Neural progenitor cell (in vitro differentiated cells): ENCODE results near the gene ZMIZ1.

Source experiments
- EZH2 ChIP-seq: fragments of 200-600 bp; sonication (generic); IDR thresholded peaks from 2 replicates; pipeline ENCODE4 v1.6.1; 2017; ENCODE audit warnings: antibody characterized with exemption, mild to moderate bottlenecking, moderate library complexity
- EZH2phosphoT487 ChIP-seq: fragments of 200-600 bp; sonication (generic); IDR thresholded peaks from 2 replicates; pipeline ENCODE4 v1.6.1; 2017; ENCODE audit warnings: antibody characterized with exemption
- TF ChIP-seq, protein P1 (sequence below): fragments of 200-600 bp; sonication (generic); IDR thresholded peaks from 2 replicates; pipeline ENCODE4 v1.5.1; 2017; ENCODE audit warnings: antibody characterized with exemption, mild to moderate bottlenecking

- TF ChIP-seq EZH2 (no peak), EZH2phosphoT487 (no peak)
- TF ChIP-seq, protein P1, sequence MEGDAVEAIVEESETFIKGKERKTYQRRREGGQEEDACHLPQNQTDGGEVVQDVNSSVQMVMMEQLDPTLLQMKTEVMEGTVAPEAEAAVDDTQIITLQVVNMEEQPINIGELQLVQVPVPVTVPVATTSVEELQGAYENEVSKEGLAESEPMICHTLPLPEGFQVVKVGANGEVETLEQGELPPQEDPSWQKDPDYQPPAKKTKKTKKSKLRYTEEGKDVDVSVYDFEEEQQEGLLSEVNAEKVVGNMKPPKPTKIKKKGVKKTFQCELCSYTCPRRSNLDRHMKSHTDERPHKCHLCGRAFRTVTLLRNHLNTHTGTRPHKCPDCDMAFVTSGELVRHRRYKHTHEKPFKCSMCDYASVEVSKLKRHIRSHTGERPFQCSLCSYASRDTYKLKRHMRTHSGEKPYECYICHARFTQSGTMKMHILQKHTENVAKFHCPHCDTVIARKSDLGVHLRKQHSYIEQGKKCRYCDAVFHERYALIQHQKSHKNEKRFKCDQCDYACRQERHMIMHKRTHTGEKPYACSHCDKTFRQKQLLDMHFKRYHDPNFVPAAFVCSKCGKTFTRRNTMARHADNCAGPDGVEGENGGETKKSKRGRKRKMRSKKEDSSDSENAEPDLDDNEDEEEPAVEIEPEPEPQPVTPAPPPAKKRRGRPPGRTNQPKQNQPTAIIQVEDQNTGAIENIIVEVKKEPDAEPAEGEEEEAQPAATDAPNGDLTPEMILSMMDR: no peak
Measured at GRCh38 chr10:79145517-79146470, 77.0 kb downstream of the ZMIZ1 start.
